WTC11 (cell line): ENCODE results near the gene EXD3.

Experiments
- CREB1 ChIP-seq: sonication (generic); formaldehyde crosslinking; IDR thresholded peaks from 2 replicates; pipeline ENCODE4 v1.8.0; 2023; ENCODE audit warnings: mild to moderate bottlenecking, missing genetic modification reagents
- CTCF ChIP-seq: fragments of 200-600 bp; IDR thresholded peaks from 2 replicates; pipeline ENCODE4 v1.8.0; 2022; ENCODE audit warnings: antibody characterized with exemption
- FOXK1 ChIP-seq: sonication (generic); formaldehyde crosslinking; IDR thresholded peaks from 2 replicates; pipeline ENCODE4 v1.8.0; 2022; ENCODE audit warnings: mild to moderate bottlenecking, moderate library complexity, missing genetic modification reagents

- TF ChIP-seq FOXK1 (no peak), CTCF (no peak), CREB1 (CRISPR knock-in tag) (no peak)
Observed at GRCh38 chr9:137298401-137299202, 124.4 kb downstream of the EXD3 start.
